ENCODE data around the gene EDIL3.

Gene EDIL3

GRCh38 chr5:84384604-84385575 is at the start of gene EDIL3:
Gene EDIL3 (minus strand): TSS chr5:84384880. CDS start chr5:84384374, 506 bp downstream.
- no peak for DNase-seq (ENCODE audit: low read depth, low spot score)

DNA sequence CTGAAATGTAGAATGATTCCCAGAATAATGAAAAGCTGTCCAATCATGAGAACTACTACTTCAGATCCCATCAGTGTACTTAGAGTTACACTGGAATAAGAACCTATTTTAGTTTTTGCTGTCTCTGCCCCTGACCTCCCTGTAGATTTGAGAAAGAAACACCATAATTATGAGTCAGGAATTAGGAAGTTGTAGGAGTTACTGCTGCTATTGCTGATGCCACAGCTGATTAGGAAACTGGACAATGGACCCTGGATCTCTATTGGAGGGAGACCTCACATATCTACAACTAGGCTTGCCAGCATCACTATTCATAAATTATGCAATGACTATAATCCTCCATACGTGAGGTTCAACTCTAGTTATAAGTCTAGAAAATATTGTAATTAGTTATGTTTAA is 48.8 kb upstream of the EDIL3 start:
- DNase-seq (ENCODE audit: low read depth, low spot score) = no peak

DNA sequence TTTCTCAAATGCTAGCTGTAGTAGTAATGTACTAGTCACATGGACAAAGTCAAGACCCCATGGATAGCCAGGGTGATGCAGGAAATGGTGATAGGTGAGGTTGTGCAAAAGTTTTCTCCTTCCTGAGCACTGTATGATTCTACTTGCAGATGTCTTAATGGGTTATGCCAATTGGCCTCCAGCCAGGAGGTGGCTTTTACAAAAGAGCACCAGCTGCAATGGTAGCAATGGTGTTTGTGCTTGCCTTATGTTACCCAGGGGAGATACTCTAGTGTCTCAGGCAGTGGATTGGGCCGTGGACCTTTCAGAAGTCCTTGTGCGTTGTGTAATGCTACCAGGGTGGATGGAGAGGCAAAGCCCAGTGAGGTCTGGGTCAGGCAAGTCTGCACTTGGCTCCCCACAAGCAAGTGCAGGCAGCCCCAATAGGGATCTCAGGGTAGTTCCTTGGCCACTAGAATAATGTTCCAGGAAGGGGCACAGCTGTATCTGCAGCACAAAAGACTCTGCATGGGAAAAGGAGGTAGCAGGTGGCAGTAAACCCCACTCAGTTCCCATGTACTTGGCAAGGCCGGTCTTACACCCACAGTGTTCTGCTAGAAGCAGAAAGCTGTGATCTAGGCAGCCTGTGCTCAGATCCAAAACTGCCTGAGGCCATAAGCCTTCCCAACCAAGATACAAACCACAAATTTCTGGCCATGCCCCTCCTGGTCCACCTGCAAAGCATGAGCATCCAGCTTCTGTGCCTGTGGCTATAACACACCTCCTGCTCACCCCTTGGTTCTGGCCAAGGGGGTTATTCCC is 46.4 kb upstream of the EDIL3 start:
- DNase-seq (ENCODE audit: low read depth, low spot score) = no peak

GRCh38 chr5:84430079-84430478 is 45.4 kb upstream of the EDIL3 start:
- DNase-seq (ENCODE audit: low read depth, low spot score) = no peak

DNA sequence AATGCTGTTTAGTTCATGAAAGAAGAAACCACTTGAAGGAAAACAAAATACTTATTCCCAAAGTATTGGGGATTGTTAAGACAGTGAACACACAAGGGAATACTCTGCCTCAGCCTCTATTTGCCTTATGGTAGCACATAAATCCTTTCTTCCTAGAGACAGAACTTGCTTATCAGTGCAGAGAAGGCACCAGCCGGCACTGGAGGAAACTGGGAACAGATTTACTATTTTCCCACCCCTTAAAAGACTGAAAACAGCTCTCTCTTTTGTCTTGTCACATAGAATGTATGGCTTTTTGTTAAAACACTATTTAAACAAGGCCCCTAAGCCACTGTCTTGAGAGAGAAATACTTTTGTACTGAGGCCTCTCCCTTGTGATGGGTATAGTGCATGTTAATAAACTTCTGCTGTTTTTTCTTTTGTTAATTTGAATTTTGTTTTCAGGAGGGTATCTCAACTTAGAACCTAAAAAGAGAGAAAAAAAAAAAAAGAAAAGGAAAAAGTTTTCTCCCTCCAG is 40.7 kb upstream of the EDIL3 start:
- no peak for DNase-seq (ENCODE audit: low read depth, low spot score)

GRCh38 chr5:84419742-84420141 is 35.1 kb upstream of the EDIL3 start:
- no peak for DNase-seq (ENCODE audit: low read depth, low spot score)

GRCh38 chr5:84411832-84412605 is 27.3 kb upstream of the EDIL3 start:
- DNase-seq (ENCODE audit: low read depth, low spot score) = no peak

DNA sequence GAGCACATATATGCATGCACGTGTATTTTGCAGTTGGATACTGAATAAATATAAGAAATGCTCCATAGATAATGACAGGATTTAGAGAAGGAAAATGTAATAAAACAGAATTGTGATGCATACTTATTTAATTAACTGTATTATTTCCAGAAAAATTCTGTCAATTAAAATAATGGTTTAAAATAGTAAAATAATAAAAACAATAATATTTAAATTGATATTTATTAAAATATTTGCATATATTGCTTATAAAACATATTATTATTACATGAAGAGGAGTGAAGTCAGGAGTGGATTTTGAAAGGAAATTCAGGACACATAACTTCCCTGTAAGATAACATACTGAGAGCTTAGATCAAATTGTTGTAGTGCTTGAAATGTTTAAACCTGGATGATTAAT is 21.4 kb upstream of the EDIL3 start:
- DNase-seq (ENCODE audit: low read depth, low spot score) = no peak

GRCh38 chr5:84403773-84404172 is 19.1 kb upstream of the EDIL3 start:
- no peak for DNase-seq (ENCODE audit: low read depth, low spot score)

DNA sequence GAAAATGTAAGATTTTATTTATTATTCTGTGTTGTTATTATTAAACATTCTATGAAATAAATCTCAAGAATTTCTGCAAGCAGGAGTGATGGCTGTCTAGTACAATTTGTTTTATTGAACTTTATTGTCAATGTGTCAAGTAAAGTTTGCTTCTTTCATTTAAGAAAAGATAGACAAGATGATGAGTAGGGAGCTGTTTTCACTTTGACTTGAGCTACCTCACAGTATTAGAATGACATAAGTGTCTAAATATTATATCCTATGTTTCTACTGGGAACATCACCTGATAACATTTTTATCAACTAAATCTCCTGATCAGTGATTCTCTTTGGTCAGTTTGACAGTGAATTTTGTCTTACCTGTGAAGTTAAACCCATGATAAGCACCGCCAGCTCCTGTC is 12.7 kb upstream of the EDIL3 start:
- no peak for DNase-seq (ENCODE audit: low read depth, low spot score)

DNA sequence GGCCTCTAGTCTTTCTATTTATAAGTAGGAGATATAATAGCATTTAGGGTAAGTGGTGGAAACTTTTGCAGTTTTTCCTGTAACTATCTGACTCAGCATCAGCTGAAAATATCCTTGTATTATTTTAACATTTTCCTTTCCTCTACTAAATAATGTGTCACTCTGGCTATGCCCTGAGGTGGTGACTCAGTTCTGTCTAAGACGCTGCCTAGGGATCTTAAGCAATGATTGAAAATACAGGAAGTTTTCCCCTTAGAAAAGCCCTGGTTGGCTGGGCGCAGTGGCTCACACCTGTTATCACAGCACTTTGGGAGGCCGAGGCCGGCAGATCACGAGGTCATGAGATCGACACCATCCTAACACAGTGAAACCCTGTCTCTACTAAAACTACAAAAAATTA is 9.3 kb upstream of the EDIL3 start:
- DNase-seq (ENCODE audit: low read depth, low spot score) = no peak

DNA sequence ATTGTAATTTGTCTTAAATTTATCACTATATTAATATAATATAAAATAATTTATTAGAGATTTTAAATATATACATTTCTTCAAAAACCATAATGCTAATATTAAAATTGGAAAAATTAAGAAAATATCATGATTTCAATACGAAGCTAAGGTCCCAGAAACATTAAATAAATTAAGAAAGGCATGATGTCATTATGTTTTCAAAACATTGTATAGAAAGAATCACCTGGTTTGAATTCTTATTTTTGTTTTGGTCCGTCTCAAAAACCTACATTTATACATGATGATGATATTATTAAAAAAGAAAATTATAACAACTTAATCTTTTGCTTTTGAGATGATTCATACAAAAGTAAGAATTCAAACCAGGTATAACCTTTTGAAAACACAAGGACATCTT is 8.2 kb upstream of the EDIL3 start:
- no peak for DNase-seq (ENCODE audit: low read depth, low spot score)

GRCh38 chr5:84385705-84386104 is 1.0 kb upstream of the EDIL3 start:
- no peak for DNase-seq (ENCODE audit: low read depth, low spot score)

GRCh38 chr5:84383816-84384603 is 670 bp downstream of the EDIL3 start:
- DNase-seq (ENCODE audit: low read depth, low spot score) = no peak

GRCh38 chr5:84383296-84383815 is 1.3 kb downstream of the EDIL3 start:
- DNase-seq (ENCODE audit: low read depth, low spot score) = no peak

DNA sequence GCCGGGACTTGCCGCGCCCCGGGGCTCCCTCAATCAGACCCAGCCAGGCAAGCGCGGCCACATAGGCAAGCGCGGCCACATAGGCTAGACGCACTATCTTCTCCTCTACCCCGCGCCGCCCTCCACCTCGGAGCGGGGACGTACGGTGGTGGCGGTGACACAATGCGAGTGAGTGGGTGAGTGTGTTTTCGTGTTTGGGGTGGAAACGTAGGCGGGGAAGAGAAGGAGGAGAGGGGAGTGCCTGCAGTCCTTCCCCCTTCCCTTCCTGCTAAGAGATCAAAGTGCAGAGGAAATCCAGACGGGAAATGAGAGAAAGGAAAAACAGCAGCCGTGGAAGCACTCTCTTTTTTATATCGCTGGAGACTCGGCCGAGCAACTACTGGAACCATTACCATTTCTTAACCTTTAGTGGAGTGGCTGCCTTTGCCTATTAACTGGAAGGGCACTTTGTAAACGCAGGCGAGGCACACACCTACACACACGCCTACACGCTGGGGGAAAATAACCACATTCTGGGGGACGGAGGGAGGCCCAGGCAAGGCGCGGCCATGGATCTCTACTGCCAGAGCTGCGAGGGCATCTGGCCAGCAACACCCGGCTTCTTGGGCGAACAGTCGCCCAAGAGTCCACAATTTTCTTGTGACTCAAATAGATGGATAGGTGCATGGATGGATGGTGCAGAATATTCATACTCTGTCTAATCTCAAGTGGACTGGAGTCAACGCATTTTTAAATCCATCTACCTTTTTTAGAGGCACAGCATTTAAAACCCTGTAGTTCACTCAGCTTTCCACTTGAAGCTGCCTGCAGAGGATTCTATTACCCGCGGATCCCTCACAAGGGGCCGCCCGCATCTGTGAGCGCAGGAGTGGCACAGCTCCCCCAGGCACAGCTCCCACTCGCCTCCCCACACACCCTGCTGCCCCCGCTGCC is 2.1 kb downstream of the EDIL3 start:
- no peak for DNase-seq (ENCODE audit: low read depth, low spot score)

DNA sequence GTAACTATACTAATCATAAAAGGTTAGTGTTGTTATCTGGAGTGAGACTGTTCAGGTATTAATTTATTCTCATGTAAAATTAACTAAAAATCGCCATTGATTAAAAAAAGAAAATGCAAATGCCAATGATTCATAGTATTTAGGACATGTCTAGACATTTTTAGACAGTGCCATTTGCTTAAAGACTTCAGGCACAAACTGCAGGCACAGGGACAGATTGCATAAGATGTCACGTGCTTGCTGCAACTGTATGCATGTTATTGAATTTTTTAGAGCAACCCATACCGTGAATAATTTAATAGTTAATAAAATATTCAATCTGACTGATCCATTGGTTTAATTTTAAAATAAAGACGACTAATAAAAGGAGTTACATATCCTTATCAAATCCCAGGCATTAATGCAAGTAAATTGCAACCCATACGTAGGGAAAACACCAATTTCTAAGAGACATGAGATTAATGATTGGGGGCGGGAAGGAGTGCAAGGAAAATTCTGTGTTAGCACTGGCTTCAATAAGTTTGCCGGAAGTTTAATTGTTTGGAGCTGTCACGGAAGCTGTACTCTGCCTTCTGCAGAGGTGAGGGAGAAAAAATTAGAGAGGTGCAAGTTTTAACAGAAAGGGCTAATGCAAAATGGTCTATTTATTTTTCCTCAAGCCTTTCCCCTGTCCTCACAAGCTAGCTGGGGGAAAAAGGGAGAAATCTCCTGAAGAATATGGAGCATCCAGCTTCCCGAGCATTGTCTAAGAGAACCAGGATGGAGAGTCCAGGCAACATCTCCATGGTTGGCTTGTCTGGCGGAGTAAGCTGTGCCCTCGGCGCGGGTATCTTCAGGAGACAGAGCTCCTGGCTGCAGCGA is 2.9 kb downstream of the EDIL3 start:
- no peak for DNase-seq (ENCODE audit: low read depth, low spot score)

DNA sequence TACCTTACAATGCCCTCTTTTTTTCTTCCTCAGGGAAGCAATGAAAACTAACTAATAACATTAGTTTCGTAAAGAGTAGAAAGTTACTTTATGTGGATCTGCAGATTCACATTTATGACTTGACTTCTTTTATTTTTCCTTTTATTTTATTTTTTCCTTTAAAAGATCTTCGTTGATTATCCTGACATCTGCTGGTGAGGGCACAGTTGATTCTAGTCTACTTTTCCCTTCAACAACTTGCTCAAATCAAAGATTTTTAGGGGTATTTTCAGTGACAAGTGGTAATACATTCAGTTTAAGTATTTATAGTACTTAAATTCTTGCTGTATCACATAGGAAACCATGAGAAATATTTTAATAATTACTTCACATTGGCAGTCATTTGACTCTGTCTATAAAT is 4.9 kb downstream of the EDIL3 start:
- DNase-seq (ENCODE audit: low read depth, low spot score) = no peak

GRCh38 chr5:84378961-84379360 is 5.7 kb downstream of the EDIL3 start:
- no peak for DNase-seq (ENCODE audit: low read depth, low spot score)
